GM18867 (cell line): ENCODE data around the gene NAB1.
A peak's percentile ranks its signal among the peaks of the same experiment; 100 is the strongest.

ENCODE experiments used
- ATAC-seq: cut with Tn5 transposase; IDR thresholded peaks from one replicate; pipeline ENCODE4 v1.9.1; 2021; ENCODE audit warnings: mild to moderate bottlenecking, moderate library complexity; ENCODE audit not compliant: unreplicated experiment

Gene NAB1

GRCh38 chr2:190637281-190637734 lies 11.6 kb upstream of the NAB1 start:
- ATAC-seq, result no peak

- no peak for ATAC-seq
Observed at GRCh38 chr2:190637903-190638618, 10.8 kb upstream of the NAB1 start.

DNA sequence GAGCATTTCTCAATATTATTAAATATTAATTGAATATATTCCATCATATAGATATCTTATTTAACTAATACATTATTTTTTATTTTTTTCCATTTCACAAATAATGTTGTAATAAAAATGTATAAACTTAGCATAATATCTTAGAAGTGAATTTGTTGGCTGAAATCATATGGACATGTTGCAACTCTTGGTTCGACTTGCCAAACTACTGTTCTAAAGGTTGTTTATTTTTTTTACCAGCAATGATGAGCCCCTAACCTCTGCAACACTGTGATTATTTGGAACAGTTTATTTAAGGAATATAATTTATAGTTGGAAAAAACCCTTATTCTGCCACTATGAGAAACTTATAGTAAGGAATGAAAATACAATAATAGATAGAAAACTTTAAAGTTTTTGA lies 8.8 kb upstream of the NAB1 start:
- no peak for ATAC-seq

DNA sequence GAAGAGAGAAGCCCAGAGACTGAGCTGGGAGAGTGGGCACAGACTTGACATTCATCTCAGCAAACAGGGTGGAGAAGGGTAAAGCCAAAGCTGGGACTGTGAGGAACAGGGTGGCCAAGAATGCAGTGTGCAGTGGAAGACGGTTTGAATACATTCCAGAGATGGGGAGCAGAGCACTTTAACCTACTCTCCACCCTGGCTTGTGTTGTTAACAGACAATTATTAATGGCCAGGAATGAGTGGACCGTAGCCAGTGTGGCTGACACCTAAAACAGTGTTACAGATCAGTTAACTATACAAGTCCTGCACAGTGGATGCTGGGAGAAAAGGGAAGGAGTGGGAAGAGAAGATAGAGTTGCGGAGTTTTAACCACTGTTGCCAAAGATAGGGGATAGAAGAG lies 7.4 kb upstream of the NAB1 start:
- no peak for ATAC-seq

GRCh38 chr2:190646780-190647522 lies 1.9 kb upstream of the NAB1 start:
- ATAC-seq, result no peak

GRCh38 chr2:190648289-190649034 lies 421 bp upstream of the NAB1 start:
- ATAC-seq, result peak; percentile 76

DNA sequence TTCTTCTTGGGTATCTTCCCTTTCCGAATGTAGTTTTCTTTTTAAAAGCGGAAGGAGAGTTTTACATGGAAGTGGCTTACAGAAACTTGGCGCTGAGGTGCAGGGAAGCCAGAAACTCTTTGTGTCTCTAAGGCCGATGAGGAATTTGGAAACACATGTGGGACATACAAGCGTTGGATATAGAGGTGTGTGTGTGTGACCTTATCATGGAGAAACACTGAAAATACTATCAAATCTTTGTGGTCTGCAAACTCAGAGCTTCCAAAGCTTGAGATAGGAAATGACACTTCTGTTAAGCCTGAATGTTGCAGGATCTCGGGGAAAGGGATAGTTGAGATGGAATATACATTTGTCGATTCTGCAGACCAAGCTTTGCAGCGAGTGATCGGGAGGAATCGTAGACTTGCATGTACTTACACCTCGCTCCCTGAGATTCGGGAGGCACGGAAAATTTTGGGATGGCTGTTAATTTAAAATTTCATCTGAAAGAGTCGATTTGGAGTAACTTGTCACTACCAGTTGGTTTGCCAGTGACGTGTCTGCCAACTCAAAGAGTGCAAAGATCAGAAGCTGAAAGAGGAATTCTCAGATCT lies 1.0 kb downstream of the NAB1 start:
- ATAC-seq, result no peak

DNA sequence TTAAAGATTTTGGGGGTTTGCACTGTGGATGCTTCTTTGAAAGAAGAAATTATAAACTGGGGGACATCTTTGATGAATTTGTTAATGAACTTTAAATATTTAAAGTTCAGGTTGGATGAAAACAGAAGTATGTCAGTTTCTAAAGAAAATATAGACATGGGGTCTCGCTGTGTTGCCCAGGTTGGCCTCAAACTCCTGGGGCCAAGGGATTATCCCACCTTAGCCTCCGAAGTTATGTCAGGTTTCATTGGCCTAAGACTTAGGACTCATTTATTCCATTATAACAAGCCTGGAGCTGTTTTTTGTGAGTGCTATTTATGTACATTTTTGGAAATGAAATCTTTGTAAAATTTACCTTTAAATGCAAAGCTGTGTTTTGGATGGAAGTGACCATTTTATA lies 2.5 kb downstream of the NAB1 start:
- ATAC-seq, result no peak

DNA sequence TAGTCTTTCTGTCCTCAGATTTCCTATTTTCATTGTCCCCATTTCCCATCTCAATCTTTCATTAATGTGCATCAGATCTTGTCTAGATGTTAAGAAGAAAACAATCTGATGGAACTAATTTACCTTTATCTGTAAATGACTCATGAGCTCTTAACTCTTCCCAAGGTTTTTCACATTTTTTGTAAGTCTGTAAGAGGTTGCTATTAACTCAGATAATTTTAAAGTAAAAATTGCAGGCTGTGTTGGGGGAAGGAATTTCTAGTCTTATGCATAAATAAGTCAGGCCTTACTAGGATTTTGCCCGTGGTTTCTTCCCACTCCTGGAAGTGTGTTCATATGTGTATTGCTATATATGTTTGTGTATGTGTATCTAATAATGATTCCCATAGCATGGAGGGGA lies 4.3 kb downstream of the NAB1 start:
- no peak for ATAC-seq

- no peak for ATAC-seq
Observed at GRCh38 chr2:190653931-190654330, 5.0 kb downstream of the NAB1 start.

- no peak for ATAC-seq
Observed at GRCh38 chr2:190655113-190655512, 6.2 kb downstream of the NAB1 start.

DNA sequence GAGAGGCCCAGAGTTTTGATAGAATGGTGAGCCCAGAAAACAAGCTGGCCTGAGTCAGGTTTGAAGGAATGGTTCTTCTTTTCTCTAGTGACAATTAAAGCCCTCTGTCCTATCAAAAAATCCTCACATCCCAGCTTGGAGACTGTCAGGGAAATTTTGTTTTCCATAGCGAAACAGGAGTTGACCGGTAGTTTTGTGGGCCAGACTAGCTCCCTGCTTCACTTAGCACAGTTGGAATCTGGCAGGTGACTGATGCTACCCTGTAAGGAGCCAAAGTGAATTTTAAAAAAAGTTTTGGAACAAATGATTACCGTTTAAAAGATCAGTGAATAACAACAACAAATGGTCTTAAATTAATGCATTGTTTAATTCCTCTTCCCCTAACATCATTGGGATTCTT lies 6.7 kb downstream of the NAB1 start:
- no peak for ATAC-seq

GRCh38 chr2:190656301-190656700 lies 7.4 kb downstream of the NAB1 start:
- no peak for ATAC-seq

DNA sequence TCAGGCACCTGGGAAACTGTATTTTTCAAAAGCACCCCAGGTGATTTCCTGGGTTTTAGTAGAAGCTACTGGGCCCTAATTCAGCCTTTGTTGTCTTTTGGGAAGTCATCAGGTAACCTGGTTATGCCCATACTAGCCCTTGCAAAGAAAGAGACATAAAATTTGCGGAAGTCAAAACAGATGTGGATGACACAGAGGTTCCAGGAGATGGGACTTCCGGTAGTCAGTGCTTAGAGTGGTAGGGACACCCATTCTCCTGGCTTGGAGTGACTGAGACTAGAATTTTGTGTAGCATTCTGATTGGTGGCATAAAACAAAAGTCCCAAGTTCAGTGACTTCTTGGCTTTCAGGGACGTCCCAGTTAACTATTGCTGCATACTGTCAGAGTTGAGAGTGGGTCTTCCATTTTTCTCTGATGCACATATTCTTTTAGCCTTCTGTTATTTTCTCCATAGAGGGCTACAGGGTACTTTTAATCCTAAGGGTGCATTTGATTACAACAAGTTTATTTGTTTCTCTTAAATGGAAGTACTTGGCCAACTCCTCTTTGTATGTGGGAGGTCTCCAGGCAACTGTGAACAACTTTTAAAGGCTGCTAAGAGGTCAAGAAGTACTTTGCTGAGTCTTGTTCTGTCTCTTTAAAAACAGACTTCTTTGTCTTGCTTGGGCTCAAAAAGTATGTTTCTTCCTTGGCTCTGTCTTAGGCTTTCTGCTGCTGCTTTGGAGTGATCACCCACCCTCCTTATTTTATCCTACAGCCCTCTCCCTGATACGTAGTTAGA lies 8.8 kb downstream of the NAB1 start:
- no peak for ATAC-seq

DNA sequence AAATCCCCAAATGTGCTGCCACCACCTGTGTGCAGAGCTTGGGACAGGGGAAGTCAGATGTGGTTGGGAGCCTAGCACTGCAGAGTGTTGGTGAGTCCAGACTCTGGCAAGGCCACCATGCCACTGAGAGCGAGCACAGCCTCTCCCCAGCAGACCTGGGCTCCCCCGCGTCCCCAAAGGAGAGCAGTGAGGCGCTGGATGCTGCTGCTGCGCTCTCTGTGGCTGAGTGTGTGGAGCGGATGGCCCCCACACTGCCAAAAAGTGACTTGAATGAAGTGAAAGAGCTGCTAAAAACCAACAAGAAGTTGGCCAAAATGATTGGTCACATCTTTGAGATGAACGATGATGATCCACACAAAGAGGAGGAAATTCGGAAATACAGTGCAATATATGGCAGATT lies 10.7 kb downstream of the NAB1 start:
- no peak for ATAC-seq

- no peak for ATAC-seq
Observed at GRCh38 chr2:190662754-190663153, 13.9 kb downstream of the NAB1 start.

DNA sequence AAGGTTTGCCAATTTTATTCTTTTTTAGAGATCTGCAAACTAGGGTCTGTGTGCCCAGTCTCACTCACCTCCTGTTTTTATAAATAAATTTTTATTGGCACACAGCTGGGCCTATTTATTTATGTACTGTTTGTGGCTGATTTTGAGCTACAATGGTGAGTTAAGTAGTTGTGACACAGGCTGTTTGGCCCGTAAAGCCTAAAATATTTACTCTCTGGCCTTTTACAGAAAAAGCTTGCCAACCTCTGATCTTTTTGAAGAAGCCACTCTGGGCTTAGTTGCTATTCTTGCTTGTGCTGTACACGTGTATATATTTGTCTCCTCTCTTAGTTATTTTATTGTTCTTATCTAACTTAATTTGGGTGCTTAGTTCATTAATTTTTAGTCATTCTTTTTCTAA lies 14.5 kb downstream of the NAB1 start:
- ATAC-seq, result no peak

GRCh38 chr2:190663839-190664238 lies 15.0 kb downstream of the NAB1 start:
- no peak for ATAC-seq

DNA sequence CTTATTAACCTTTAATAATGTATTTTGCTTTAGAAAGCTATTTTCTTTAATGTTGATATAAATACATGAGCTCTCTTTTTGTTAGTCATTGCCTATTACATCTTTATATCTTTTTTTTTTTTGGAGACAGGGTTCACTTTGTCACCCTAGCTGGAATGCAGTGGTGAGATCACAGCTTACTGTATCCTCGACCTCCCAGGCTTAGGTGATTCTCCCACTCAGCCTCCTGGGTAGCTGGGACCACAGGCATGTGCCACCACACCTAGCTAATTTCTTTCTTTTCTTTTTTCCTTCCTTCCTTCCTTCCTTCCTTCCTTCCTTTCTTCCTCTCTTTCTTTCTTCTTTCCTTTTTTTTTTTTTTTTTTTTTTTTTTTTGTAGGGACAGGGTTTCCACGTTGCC lies 15.4 kb downstream of the NAB1 start:
- ATAC-seq, result no peak

DNA sequence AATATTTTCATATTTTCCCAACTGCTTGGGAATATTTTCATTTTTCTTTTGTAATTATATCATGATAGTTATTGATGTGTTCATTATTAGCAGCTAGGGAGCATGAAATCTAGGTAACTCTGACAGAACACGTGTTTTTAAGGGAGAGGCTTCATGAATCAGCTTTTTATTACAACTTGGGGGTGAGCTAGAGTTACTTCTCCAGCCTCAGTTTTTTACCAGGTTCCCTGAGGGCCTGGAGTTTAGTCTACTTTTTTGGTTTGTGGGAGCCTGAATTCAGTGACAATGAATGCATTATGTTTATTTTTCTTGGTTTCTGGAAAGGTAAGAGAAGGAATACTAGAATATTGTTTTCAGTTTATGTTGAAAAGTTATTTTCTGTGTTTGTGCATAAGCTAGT lies 18.0 kb downstream of the NAB1 start:
- no peak for ATAC-seq

DNA sequence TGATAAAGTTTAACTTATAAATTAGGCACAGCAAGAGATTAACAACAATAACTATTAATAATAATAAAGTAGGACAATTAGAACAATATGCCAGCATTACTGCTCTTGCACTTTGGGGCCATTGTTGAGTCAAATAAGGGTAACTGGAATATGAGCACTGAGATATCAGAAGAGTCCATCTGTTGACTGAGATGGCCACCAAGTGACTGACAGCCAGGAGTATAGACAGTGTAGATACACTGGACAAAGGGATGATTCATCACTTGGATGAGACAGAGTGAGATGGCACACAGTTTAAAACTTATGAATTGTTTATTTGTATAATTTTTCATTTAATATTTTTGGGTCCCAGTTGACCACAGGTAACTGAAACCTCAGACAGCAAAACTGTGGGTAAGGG lies 20.0 kb downstream of the NAB1 start:
- ATAC-seq, result no peak
